Aorta (tissue), 5 donors: ENCODE results near the gene DBH. TPM values are rescaled to one million over a fixed set of nuclear protein-coding genes. Genes with fewer than 3 reads are reported as not detected.

Experiments used
- ATAC-seq: fragments of 200-7000 bp; cut with Tn5 transposase; one replicate; pipeline ENCODE4 v1.9.1; 2022; ENCODE audit warnings: moderate library complexity; ENCODE audit not compliant: low FRiP score
- DNase-seq, 2 donors: peaks; one replicate each; pipeline ENCODE4 v3.0.0-alpha.2; 2020
- H3K27ac ChIP-seq, 2 donors: one replicate each; pipeline ENCODE4 v1.5.1; 2013; ENCODE audit warnings: low read length in 2 of 2, mild to moderate bottlenecking in 2 of 2, moderate library complexity in 2 of 2, control low read depth in 1 of 2, inconsistent platforms in 1 of 2, low read depth in 1 of 2
- H3K27me3 ChIP-seq, 2 donors: one replicate each; pipeline ENCODE4 v1.6.1; 2013; ENCODE audit warnings: control low read depth in 1 of 2, low read length in 1 of 2, mild to moderate bottlenecking in 1 of 2, moderate library complexity in 1 of 2; ENCODE audit not compliant: insufficient read depth in 2 of 2, control insufficient read depth in 1 of 2
- H3K36me3 ChIP-seq, 2 donors: one replicate each; pipeline ENCODE4 v1.6.1; 2013; ENCODE audit warnings: control low read depth in 1 of 2, low read length in 1 of 2, mild to moderate bottlenecking in 1 of 2; ENCODE audit not compliant: insufficient read depth in 2 of 2, control insufficient read depth in 1 of 2
- H3K4me1 ChIP-seq, 2 donors: one replicate each; pipeline ENCODE4 v1.6.1; 2013; ENCODE audit warnings: low read length in 2 of 2, control low read depth in 1 of 2, mild to moderate bottlenecking in 1 of 2, moderate library complexity in 1 of 2; ENCODE audit not compliant: insufficient read depth in 2 of 2, control insufficient read depth in 1 of 2
- H3K4me3 ChIP-seq, 2 donors: one replicate each; pipeline ENCODE4 v1.5.1; 2013; ENCODE audit warnings: low read length in 2 of 2, control low read depth in 1 of 2, mild to moderate bottlenecking in 1 of 2
- H3K9me3 ChIP-seq: one replicate; pipeline ENCODE4 v1.6.1; 2013; ENCODE audit warnings: mild to moderate bottlenecking, low read length; ENCODE audit not compliant: control insufficient read depth
- WGBS, 2 donors: extraction: QIAGEN DNeasy Blood & Tissue Kit; methylation state at CpG; one replicate each; pipeline ENCODE4 v1.1.7; 2013; 5-methylcytosine and 5-hydroxymethylcytosine counted together
- intact Hi-C, 2 donors: fragments of 100-400 bp; cut with DNase I; formaldehyde crosslinking; loops; one replicate each; pipeline versions ENCODE4 v1.14.2 to v1.15.0; 2022
- polyA plus RNA-seq, 2 donors: library from polyadenylated mRNA; stranded (reverse); fragments of 200-250 nt; gene quantifications; one replicate each; pipeline ENCODE4 v1.2.3, GENCODE V29; 2013
- total RNA-seq, 2 donors: library from RNA; stranded (reverse); fragmentation: NEBNext Ultra II Directional; extraction: Animal tissue kit (Norgen Biotek cat#: 25700); gene quantifications; one replicate each; pipeline ENCODE4 v1.2.1, GENCODE V29; 2021
- donor health status: healthy with polysubstance abuse.
- donor health status: Bipolar disorder and iron deficiency.
- donor health status: DM: no; HTN: no; CAD: no.
- donor health status: DM: no; HTN: no; CAD: no.
- donor health status: DM: yes; HTN: yes; CAD: no.

DBH gene
- total and polyA plus RNA-seq, 4 donors = not detected

DNA sequence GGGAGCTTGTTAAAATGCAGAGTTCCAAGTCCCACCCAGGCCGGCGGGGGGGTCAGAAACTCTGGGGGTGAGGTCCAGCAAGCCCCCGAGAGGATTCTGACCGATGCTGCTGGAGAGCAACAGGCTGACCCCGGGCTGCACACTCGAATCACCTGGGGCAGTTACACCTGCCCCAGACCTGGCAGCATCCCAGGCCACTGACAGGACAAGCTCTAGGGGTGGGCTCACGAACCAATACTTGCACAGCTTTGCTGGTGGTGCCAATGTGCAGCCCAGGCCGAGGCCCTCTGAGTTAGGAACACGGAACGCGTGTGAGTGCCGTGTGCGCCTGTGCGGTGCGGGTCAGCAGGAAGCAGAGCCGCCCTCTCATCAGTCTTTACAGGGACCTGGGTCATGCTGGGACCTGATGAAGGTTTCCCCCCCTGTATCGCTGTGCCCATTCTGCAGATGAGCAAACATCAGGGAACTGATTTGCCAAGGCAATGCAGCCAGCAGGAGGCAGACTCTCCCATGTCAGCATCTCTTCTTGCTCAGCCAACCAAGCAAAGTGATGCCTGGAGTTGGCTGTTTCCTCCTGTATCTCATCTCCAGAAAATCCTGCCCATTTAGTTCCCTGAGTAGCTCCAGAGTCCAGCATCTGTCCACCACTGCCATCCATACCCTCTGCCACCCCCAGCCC is 43.3 kb upstream of the DBH start:
- WGBS, 2 donors = 77 to 82% methylated on average over 17 of the region's 17 CpGs
- Histone ChIP-seq H3K9me3 (peaks cover 3% of the 10 kb centered on the region), H3K4me3 (no peak overlapping the region), H3K27ac (no peak overlapping the region), H3K36me3 (no peaks in the 10 kb centered on the region), H3K27me3 (no peaks in the 10 kb centered on the region), H3K4me1 (no peaks in the 10 kb centered on the region)
- ATAC-seq (no peak), DNase-seq (no peak)
- intact Hi-C loops = no loop called here

DNA sequence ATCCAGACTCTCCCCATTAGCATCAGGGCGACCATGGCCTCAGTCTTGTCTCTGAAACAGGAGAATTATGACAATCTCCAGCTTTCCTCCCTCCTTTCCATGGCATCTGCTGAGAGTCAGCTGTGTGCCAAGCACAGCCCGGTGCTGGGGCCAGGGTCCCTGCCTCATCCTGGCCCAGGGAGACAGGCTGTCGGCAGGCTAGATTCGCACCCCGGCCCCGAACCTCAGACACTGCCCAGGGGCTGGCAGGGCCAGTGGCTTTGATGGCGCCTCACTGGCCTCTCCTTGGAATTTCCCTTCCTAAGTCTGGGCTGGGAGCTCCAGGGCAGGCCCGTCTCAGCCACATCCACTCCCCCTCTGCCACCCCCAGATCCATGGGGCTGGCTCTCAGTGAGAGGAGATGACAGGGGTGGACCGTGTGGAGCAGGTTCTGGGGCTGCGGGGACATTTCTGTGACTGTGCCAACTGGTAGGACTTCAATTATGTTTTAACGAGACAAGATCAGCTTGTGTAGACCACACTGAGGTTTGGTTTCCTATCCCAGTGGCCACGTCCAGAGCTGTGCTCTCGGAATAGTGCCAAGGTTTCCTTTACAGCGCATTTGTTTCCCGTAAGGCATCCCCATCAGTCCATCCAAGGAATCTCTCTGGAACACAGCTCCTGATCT is 42.4 kb upstream of the DBH start:
- intact Hi-C loops = no loop called here
- WGBS, 2 donors = 70 to 75% methylated on average over 15 of the region's 15 CpGs
- no peaks in the 10 kb centered on the region for H3K27me3 ChIP-seq
- no peak overlapping the region for H3K27ac ChIP-seq
- no peaks in the 10 kb centered on the region for H3K36me3 ChIP-seq
- no peaks in the 10 kb centered on the region for H3K4me1 ChIP-seq
- no peak for DNase-seq
- H3K9me3 ChIP-seq = peaks cover 5% of the 10 kb centered on the region
- no peak overlapping the region for H3K4me3 ChIP-seq
- no peak for ATAC-seq

DNA sequence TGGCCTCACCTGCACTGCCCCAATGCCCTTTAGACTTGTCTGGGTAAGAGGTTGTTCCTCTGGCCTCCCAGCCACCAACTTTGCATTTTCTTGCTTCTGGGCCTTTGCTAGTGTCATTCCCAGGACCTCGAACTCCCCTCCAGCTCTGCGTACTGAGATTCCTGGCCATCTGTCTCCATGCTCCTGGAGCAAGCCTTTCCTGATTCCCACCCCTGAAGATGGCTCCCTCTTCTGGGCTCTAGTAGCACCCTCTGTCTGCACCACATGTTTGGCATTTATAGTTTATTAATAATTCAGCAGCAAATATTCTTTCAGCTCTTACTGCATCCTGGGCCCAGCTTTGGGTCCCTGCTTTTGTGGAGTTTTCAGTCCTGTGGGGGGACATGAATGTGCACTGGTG is 41.9 kb upstream of the DBH start:
- WGBS, 2 donors = 89 to 90% methylated on average over 2 of the region's 2 CpGs
- Histone ChIP-seq H3K36me3 (no peaks in the 10 kb centered on the region), H3K4me1 (no peaks in the 10 kb centered on the region), H3K27ac (no peak overlapping the region), H3K4me3 (no peak overlapping the region), H3K27me3 (no peaks in the 10 kb centered on the region), H3K9me3 (peaks cover 8% of the 10 kb centered on the region)
- intact Hi-C loops = no loop called here
- DNase-seq = no peak
- no peak for ATAC-seq

DNA sequence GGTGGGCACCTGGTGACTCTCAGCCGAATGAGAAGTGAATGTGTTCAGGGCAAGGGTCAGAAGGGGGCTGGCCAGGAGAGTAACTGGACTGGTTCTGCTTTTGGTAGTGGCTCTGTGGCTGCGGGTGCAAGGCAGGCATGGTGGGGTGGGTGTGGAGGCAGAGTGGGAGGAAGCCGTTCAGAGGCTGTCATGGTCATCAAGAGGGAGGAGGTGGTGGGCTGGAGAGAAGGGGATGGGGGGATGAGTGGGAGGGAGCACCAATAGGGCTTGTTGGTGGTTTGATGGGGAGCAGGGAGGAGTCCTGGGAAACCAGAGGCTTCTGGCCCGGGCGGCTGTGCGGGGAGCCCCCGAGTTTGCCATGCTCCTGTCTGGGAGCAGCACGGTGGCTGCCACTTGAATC is 40.3 kb upstream of the DBH start:
- intact Hi-C loops = no loop called here

DNA sequence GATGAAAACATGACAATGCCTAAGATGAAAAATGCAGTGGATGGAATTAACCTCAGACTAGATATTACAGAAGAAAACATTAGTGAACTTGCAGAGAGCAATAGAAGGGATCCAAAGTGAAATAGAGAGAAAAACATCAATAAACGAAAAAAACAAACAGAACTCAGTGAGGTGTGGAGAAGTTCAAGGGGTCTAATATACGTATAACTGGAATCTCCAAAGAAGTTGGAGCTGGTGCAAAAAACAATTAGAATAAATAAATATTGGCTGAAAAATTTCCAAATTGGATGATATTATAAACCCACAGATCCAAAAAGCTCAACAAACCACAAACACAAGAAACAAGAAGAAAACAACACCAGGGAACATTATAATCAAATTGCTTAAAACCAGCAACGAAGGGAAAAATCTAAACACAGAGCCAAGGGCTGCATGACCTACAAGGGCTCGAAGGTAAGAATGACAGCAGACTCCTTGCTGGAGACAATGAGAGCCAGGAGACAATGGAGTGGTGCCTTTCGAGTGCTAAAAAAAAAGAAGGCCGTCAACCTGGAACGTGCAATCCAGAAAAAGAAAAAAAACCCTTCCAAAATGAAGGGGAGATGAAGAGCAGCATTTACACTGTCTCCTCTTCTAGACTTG is 38.7 kb upstream of the DBH start:
- Histone ChIP-seq H3K4me1 (no peaks in the 10 kb centered on the region), H3K36me3 (no peaks in the 10 kb centered on the region), H3K27me3 (no peaks in the 10 kb centered on the region), H3K4me3 (no peak overlapping the region), H3K9me3 (peaks cover 8% of the 10 kb centered on the region), H3K27ac (no peak overlapping the region)
- WGBS, 2 donors = 83 to 84% methylated on average over 7 of the region's 7 CpGs
- DNase-seq = no peak
- no peak for ATAC-seq
- intact Hi-C loops = no loop called here

More for the DNA sequence above, 40.3 kb upstream of the DBH start:
- Histone ChIP-seq H3K4me3 (no peak overlapping the region), H3K36me3 (no peaks in the 10 kb centered on the region), H3K4me1 (no peaks in the 10 kb centered on the region), H3K27me3 (no peaks in the 10 kb centered on the region), H3K27ac (no peak overlapping the region), H3K9me3 (peaks cover 8% of the 10 kb centered on the region)
- 84 to 87% methylated on average over 8 of the region's 8 CpGs for WGBS, 2 donors
- ATAC-seq (no peak), DNase-seq (no peak)

DNA sequence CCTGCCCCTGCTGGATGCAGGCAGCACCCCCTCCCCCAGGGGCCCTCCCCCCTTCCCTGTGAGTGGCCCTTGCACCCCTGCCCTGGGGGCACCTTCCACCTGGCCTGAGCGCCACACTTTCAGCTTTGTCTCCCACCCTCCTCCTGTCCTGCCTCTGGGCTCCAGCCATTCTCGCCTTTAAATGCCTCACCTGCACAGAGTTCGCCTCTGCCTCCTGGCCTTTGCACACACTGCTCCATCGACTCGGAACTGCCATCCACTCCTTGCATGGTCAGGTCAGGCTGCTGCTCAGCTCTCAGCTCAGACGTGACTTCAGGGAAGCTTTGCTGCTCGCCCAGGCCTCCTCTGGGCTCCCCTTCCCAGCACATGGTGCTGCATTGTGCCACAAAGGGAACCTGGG is 37.2 kb upstream of the DBH start:
- ATAC-seq = no peak
- no peak overlapping the region for H3K27ac ChIP-seq
- no peaks in the 10 kb centered on the region for H3K4me1 ChIP-seq
- H3K27me3 ChIP-seq = no peaks in the 10 kb centered on the region
- H3K9me3 ChIP-seq = peaks cover 8% of the 10 kb centered on the region
- intact Hi-C loops = no loop called here
- WGBS, 2 donors = 81 to 85% methylated on average over 7 of the region's 7 CpGs
- H3K4me3 ChIP-seq = no peak overlapping the region
- no peaks in the 10 kb centered on the region for H3K36me3 ChIP-seq
- DNase-seq = no peak

DNA sequence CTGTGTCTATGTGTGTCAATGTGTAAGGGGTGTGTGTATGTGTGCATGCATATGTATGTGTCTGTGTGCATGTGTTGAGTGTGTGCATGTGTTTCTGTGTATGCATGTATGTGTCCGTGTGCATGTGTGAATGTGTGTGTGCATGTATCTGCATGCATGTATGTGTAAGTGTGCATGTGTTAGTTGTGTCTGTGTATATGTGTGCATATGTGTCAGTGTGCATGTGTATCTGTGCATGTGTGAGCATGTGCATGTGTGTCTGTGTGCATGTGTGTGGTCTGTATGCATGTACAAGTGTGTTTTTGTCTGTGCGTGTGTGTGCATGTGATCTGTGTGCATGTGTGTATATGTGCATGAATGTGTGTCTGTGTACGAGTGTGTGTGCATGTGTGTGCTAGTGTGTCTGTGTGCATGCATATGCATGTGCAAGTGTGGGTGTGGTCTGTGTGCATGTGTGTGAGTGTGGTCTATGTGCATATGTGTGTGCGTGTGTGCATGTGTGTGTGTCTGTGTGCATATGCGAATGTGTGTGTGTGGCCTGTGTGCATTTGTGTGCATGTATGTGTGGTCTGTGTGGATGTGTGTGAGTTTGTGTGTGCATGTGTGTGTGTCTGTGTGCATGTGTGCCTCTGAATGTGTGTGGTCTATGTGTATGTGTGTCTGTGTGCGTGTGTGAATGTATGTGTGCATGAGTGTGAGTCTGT is 36.5 kb upstream of the DBH start:
- Histone ChIP-seq H3K27ac (no peak overlapping the region), H3K36me3 (no peaks in the 10 kb centered on the region), H3K9me3 (peaks cover 8% of the 10 kb centered on the region), H3K4me1 (no peaks in the 10 kb centered on the region), H3K27me3 (no peaks in the 10 kb centered on the region), H3K4me3 (no peak overlapping the region)
- DNase-seq = no peak
- no peak for ATAC-seq
- intact Hi-C loops = no loop called here
- 94% methylated on average over 6 of the region's 6 CpGs for WGBS, 2 donors

DNA sequence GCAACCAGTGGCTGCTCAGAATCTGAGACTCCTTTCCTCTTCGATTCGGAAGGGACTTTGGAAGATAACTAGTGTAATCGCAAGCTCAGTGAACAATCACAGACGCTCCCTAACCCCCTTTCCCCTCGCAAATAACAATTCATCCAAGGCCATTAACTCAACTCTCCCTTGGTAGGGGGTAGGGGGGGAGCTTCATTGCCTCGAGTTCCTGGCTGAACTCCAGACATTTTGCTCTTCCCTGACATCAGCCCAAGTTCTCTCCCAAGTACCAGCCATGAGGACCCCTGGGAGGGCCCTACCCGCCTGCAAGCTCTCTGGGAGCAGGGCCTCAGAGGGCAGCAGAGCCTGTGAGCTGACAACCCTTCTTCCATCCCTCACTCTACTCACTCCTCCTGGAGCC is 35.4 kb upstream of the DBH start:
- intact Hi-C loops = no loop called here
- no peak for DNase-seq
- Histone ChIP-seq H3K9me3 (peaks cover 8% of the 10 kb centered on the region), H3K36me3 (no peaks in the 10 kb centered on the region), H3K4me1 (no peaks in the 10 kb centered on the region), H3K4me3 (no peak overlapping the region), H3K27me3 (no peaks in the 10 kb centered on the region), H3K27ac (no peak overlapping the region)
- WGBS, 2 donors = 58 to 62% methylated on average over 7 of the region's 7 CpGs
- ATAC-seq = no peak
